Endothelial cell of umbilical vein (primary cell): Measurements from ENCODE around the gene RGS12. TPM values are rescaled to one million over a fixed set of nuclear protein-coding genes. Genes with fewer than 3 reads are reported as not detected.

ENCODE experiments used
- BruUV-seq: library from RNA; stranded (reverse); fragments of 400-500 nt; replicated peaks from 2 replicates; lab custom pipeline; 2021; lab: Mats Ljungman, UMichigan
- CTCF ChIA-PET: fragments of 300-600, 350-600 bp; sonication (Branson Sonifier 250); formaldehyde crosslinking; loops from one replicate; lab custom pipeline; 2021; ENCODE audit warnings: antibody characterized with exemption, inconsistent platforms; lab: Charles Lee
- POLR2A ChIA-PET: fragments of 300-600, 350-600 bp; sonication (Branson Sonifier 250); formaldehyde crosslinking; loops from one replicate; lab custom pipeline; 2021; ENCODE audit warnings: antibody characterized with exemption, inconsistent platforms; lab: Charles Lee
- DNase-seq: peaks from one replicate; pipeline ENCODE4 v3.0.0-alpha.2; 2011; ENCODE audit warnings: low read depth, low spot score
- FAIRE-seq: peaks from 2 replicates; lab custom pipeline; 2011; peaks lifted over from hg19 to GRCh38; lab: Jason Lieb, UNC
- H2AFZ ChIP-seq: 2 replicates; pipeline ENCODE4 v1.6.0; 2012; ENCODE audit warnings: low read depth, low read length, control low read depth, inconsistent platforms
- H3K27ac ChIP-seq: 2 replicates; pipeline ENCODE4 v1.5.1; 2011; ENCODE audit warnings: low read depth, mild to moderate bottlenecking, control low read depth, low read length, moderate library complexity; ENCODE audit not compliant: insufficient read depth
- H3K27me3 ChIP-seq, 2 experiments: 2 replicates each; pipeline versions ENCODE4 v1.6.0 to v1.6.1; 2011; ENCODE audit warnings: low read length in 2 of 2, mixed read lengths in 1 of 2; ENCODE audit not compliant: control insufficient read depth in 2 of 2, insufficient read depth in 2 of 2
- H3K36me3 ChIP-seq, 2 experiments: 2 replicates in 1 of 2; 3 replicates in 1 of 2; pipeline ENCODE4 v1.5.1; 2011; ENCODE audit warnings: low read length in 2 of 2, mild to moderate bottlenecking in 1 of 2, moderate library complexity in 1 of 2; ENCODE audit not compliant: control insufficient read depth in 2 of 2, insufficient read depth in 2 of 2; ENCODE audit errors: extremely low read depth in 1 of 2
- H3K4me1 ChIP-seq: 3 replicates; pipeline ENCODE4 v1.5.1; 2011; ENCODE audit warnings: mild to moderate bottlenecking, low read length; ENCODE audit not compliant: control insufficient read depth, insufficient read depth; ENCODE audit errors: extremely low read depth
- H3K4me2 ChIP-seq: 2 replicates; pipeline ENCODE4 v1.6.1; 2011; ENCODE audit warnings: low read length, control low read depth, mixed read lengths; ENCODE audit not compliant: insufficient read depth
- H3K4me3 ChIP-seq, 3 experiments: fragments of 200-600 bp in 1 of 3; sonication (generic), shearing (Covaris generic) in 1 of 3; replicated peaks in 1 of 3; 2 replicates each; pipeline ENCODE4 v1.5.1; 2011 to 2016; ENCODE audit warnings: control low read depth in 3 of 3, low read length in 3 of 3, mild to moderate bottlenecking in 2 of 3, inconsistent platforms in 1 of 3, low read depth in 1 of 3, moderate library complexity in 1 of 3; ENCODE audit not compliant: insufficient read depth in 1 of 3
- H3K79me2 ChIP-seq: 2 replicates; pipeline ENCODE4 v1.6.0; 2012; ENCODE audit warnings: low read length, inconsistent platforms; ENCODE audit not compliant: control insufficient read depth, insufficient read depth
- H3K9ac ChIP-seq: replicated peaks from 2 replicates; pipeline ENCODE3; 2011; ENCODE audit warnings: low read length, control low read depth; ENCODE audit not compliant: insufficient read depth; ENCODE audit errors: extremely low read depth
- H3K9me1 ChIP-seq: replicated peaks from 3 replicates; pipeline ENCODE4 v1.6.0; 2011; ENCODE audit warnings: mild to moderate bottlenecking, low read length; ENCODE audit not compliant: control insufficient read depth, insufficient read depth; ENCODE audit errors: extremely low read depth
- H3K9me3 ChIP-seq: replicated peaks from 2 replicates; pipeline ENCODE4 v1.5.1; 2012; ENCODE audit warnings: low read length, inconsistent platforms; ENCODE audit not compliant: control insufficient read depth, insufficient read depth
- H4K20me1 ChIP-seq: replicated peaks from 2 replicates; pipeline ENCODE3; 2011; ENCODE audit warnings: mild to moderate bottlenecking, low read length; ENCODE audit not compliant: control insufficient read depth, insufficient read depth; ENCODE audit errors: extremely low read depth
- EZH2 ChIP-seq: IDR thresholded peaks from 2 replicates; pipeline ENCODE4 v1.6.1; 2012; ENCODE audit warnings: borderline replicate concordance, low read depth, mild to moderate bottlenecking, moderate library complexity, low read length, inconsistent platforms; ENCODE audit not compliant: severe bottlenecking
- FOS ChIP-seq: IDR thresholded peaks from 2 replicates; pipeline ENCODE4 v1.6.1; 2011; ENCODE audit warnings: mild to moderate bottlenecking, low read length, moderate library complexity, borderline replicate concordance; ENCODE audit not compliant: insufficient read depth
- GATA2 ChIP-seq: IDR thresholded peaks from 2 replicates; pipeline ENCODE4 v1.7.0; 2011; ENCODE audit warnings: low read depth, mild to moderate bottlenecking, moderate library complexity, mixed read lengths, low read length; ENCODE audit not compliant: insufficient read length, insufficient read depth
- JUN ChIP-seq: IDR thresholded peaks from 2 replicates; pipeline ENCODE4 v1.6.1; 2011; ENCODE audit warnings: borderline replicate concordance, low read depth; ENCODE audit not compliant: insufficient read length, insufficient read depth
- MYC ChIP-seq: IDR thresholded peaks from one replicate; pipeline ENCODE4 v1.6.1; 2011; ENCODE audit warnings: mild to moderate bottlenecking, low read depth, low read length
- POLR2A ChIP-seq: IDR thresholded peaks from 2 replicates; pipeline ENCODE4 v1.6.1; 2012; ENCODE audit warnings: low read depth, mild to moderate bottlenecking, control low read depth, low read length
- POLR2AphosphoS5 ChIP-seq: IDR thresholded peaks from 2 replicates; pipeline ENCODE4 v1.6.1; 2012; ENCODE audit warnings: low read depth, mild to moderate bottlenecking, control low read depth, low read length, moderate library complexity; ENCODE audit not compliant: insufficient read depth
- dilution Hi-C: fragments of 300-500 bp; cut with MboI; formaldehyde crosslinking; loops from one replicate; pipeline ENCODE4 v1.15.0; 2019; ENCODE audit warnings: low sequenced_read_pairs; ENCODE audit not compliant: extremely low pct_ligation_motif_present
- intact Hi-C: fragments of 100-400 bp; cut with micrococcal nuclease; formaldehyde crosslinking; loops from one replicate; pipeline ENCODE4 v1.10.0; 2022
- polyA plus RNA-seq, 4 experiments: library from polyadenylated mRNA; depleted of rRNA in 3 of 4; stranded (reverse) in 3 of 4; unstranded in 1 of 4; fragments of >200 nt; gene quantifications; 2 replicates each; pipeline versions ENCODE4 v1.2.1 to v1.2.3, GENCODE V29; 2011 to 2012; ENCODE audit warnings: missing spikeins in 1 of 4
- total RNA-seq: library from RNA; stranded (reverse); gene quantifications from 2 replicates; pipeline ENCODE4 v1.2.3, GENCODE V29; 2021
- TF ChIP-seq, protein P1 (sequence below), 2 donors: IDR thresholded peaks; 1 replicate in 1 of 2; 2 replicates in 1 of 2; pipeline ENCODE4 v1.5.1; 2011; ENCODE audit warnings: low read length in 2 of 2, mild to moderate bottlenecking in 2 of 2, moderate library complexity in 2 of 2, control low read depth in 1 of 2, inconsistent platforms in 1 of 2, low read depth in 1 of 2; ENCODE audit not compliant: insufficient read depth in 1 of 2; ENCODE audit errors: extremely low read depth in 1 of 2
- TF ChIP-seq, protein P2 (sequence below): IDR thresholded peaks from 2 replicates; pipeline ENCODE4 v1.6.1; 2011; ENCODE audit not compliant: insufficient read depth, insufficient read length

Gene RGS12
- total and polyA plus RNA-seq, 2 donors (not counting 3 experiments of a cell fraction or from before 2014, with no cell fraction given): 65.2 to 75.4 TPM

DNA sequence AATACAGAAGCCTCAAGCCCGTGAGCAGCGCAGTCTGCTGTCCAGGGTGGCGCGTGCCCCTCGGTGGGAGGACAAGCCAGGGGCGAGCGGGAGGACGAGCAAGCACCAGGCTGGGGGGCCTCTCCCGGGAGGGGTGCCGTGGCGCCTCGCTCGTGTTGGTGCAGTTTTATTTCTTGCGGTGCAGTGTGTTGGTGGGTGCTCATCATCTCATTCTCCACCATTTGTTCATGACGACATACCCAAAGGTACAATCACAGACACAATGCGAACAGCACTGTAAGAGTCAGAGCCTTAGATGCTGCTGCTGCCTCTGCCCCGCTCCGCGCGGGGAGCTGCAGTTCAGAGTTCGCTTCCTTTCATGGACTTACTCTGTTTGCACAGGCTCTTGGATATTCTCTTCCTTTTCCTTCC, 30.3 kb downstream of the RGS12 start:
- FAIRE-seq (peak; percentile 97), DNase-seq (peak; percentile 91)
- ChIA-PET CTCF (interaction anchor here (0.7 to 1.3 kb wide), 5 partner anchors 9 to 158 kb away, joined by 3 to 5 read pairs (median 5); no protein-coding TSS in a partner anchor), POLR2A (no interaction called here)
- intact Hi-C loops (no loop called here), dilution Hi-C loops (no loop called here)
- Histone ChIP-seq H3K9me1 (no peaks in the 10 kb centered on the region), H4K20me1 (no peaks in the 10 kb centered on the region), H3K4me2 (no peak overlapping the region), H3K4me3 (no peak overlapping the region), H3K4me1 (peaks cover 20% of the 10 kb centered on the region), H3K9ac (no peak overlapping the region), H3K9me3 (no peaks in the 10 kb centered on the region), H3K27me3 (no peaks in the 10 kb centered on the region), H2AFZ (no peak overlapping the region), H3K36me3 (peaks cover 0 to 10% of the 10 kb centered on the region in 2 experiments), H3K27ac (peak overlapping the region; percentile 39), H3K79me2 (peaks cover 51% of the 10 kb centered on the region)
- TF ChIP-seq POLR2AphosphoS5 (peak; percentile 50), FOS (no peak), JUN (peak; percentile 6)
- no TSS peak for BruUV-seq

DNA sequence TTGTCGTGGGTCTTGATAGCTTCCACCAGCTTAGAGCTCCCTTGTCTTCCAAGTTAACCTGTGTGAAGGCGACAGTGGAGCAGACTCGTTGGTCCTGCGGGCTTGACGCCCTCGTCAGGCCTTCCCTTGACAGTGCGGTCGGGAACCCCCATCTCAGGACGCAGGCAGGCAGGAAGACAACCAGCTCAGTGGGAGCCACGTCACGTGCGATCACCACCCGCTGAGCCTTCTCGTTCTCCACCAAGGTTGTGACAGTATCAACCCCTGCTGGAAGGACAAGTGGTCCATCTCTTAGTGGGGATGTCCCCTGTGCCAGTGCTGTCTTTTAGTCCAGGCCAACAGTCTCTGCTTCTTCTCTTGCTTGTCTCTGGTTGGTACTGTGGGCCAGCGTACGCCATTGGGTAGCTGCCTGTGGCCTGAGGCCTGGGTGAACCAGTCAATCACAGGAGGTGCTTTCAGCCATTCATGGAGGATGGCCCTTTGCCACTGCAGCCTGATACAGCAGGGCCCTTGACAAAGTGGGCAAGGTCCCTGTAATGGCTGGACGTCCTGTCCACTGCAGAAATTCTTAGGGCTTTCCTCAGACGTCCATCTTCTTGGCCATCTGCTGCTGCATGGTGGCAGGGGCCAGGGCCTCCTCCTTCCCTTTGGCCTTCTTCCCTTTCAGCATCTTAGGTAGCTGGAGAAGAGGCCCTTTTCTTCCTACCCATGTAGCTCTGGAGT, 31.4 kb downstream of the RGS12 start:
- dilution Hi-C loops (no loop called here), intact Hi-C loops (no loop called here)
- Histone ChIP-seq H4K20me1 (no peaks in the 10 kb centered on the region), H2AFZ (no peak overlapping the region), H3K9me1 (no peaks in the 10 kb centered on the region), H3K79me2 (peaks cover 45% of the 10 kb centered on the region), H3K4me1 (peaks cover 20% of the 10 kb centered on the region), H3K27me3 (no peaks in the 10 kb centered on the region), H3K4me2 (no peak overlapping the region), H3K27ac (no peak overlapping the region), H3K36me3 (peaks cover 0 to 3% of the 10 kb centered on the region in 2 experiments), H3K4me3 (no peak overlapping the region), H3K9ac (no peak overlapping the region), H3K9me3 (no peaks in the 10 kb centered on the region)
- no peak for DNase-seq
- no peak for FAIRE-seq
- no TSS peak for BruUV-seq
- ChIA-PET POLR2A (no interaction called here), CTCF (interaction anchor here (0.9 to 1.3 kb wide), 6 partner anchors 18 to 156 kb away, joined by 3 to 5 read pairs (median 4); no protein-coding TSS in a partner anchor)
- TF ChIP-seq POLR2A (no peak), JUN (no peak), GATA2 (no peak), POLR2AphosphoS5 (no peak), EZH2 (no peak), MYC (no peak), FOS (no peak)
- TF ChIP-seq, protein P1, sequence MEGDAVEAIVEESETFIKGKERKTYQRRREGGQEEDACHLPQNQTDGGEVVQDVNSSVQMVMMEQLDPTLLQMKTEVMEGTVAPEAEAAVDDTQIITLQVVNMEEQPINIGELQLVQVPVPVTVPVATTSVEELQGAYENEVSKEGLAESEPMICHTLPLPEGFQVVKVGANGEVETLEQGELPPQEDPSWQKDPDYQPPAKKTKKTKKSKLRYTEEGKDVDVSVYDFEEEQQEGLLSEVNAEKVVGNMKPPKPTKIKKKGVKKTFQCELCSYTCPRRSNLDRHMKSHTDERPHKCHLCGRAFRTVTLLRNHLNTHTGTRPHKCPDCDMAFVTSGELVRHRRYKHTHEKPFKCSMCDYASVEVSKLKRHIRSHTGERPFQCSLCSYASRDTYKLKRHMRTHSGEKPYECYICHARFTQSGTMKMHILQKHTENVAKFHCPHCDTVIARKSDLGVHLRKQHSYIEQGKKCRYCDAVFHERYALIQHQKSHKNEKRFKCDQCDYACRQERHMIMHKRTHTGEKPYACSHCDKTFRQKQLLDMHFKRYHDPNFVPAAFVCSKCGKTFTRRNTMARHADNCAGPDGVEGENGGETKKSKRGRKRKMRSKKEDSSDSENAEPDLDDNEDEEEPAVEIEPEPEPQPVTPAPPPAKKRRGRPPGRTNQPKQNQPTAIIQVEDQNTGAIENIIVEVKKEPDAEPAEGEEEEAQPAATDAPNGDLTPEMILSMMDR (IDR thresholded peaks at IDR 0.05; ENCODE audit: extremely low read depth in 1 of 2, insufficient read depth in 1 of 2, low read depth in 1 of 2, low read length in 2 of 2): no peak
- TF ChIP-seq, protein P2, sequence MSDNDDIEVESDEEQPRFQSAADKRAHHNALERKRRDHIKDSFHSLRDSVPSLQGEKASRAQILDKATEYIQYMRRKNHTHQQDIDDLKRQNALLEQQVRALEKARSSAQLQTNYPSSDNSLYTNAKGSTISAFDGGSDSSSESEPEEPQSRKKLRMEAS: no peak
